ENCODE results near the gene EGF.
"Not testable (repeated sequence)": the region's sequence is repeated elsewhere in the genome, so short reads cannot be mapped to it uniquely, and the experiment has no call there.

EGF gene

DNA sequence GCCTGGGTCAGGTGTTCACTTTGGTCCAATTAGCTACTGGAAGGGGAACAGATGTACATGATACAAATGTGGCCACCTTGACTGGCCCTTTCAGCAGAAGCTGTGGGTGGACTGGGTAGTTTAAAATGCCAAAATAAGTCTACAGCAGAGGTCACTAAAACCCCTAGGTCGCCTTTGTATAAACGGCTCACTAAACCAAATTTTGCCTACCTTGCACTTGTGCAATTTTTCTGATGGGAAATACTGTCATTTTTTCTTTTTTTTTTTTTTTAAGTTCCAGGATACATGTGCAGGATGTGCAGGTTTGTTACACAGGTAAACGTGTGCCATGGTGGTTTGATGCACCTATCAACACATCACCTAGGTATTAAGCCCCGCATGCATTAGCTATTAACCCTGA lies 109.8 kb downstream of the EGF start:
- DNase-seq (ENCODE audit: low read depth) = no peak
- H3K4me3 ChIP-seq (ENCODE audit: low read length) = no peak overlapping the region
- TF ChIP-seq CTCF (IDR thresholded peaks at IDR 0.05; ENCODE audit: insufficient read depth, low read depth, low read length, missing control alignments) = no peak

DNA sequence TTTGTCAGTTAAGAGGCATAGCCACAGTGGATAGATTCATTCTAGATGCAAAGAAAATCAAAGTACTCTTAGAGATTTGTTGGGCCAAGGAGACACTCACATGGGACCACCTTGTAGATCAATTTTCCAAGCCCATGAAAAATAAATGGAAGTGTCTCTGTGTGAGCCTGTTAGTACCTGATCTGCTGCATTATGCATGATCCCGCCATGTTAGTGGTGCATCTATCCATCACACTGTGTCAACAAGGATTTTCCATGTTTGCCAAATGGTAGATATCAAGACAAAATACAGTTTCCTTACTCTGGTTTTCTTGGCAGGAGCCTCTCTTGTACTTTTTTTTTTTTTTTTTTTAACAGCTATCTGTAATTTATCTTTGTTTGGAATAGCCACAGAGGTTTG lies 112.4 kb downstream of the EGF start:
- DNase-seq (ENCODE audit: low read depth) = no peak
- TF ChIP-seq CTCF (IDR thresholded peaks at IDR 0.05; ENCODE audit: insufficient read depth, low read depth, low read length, missing control alignments) = no peak
- H3K4me3 ChIP-seq (ENCODE audit: low read length) = no peak overlapping the region

- TF ChIP-seq CTCF (IDR thresholded peaks at IDR 0.05; ENCODE audit: insufficient read depth, low read depth, low read length, missing control alignments) = no peak
- no peak for DNase-seq (ENCODE audit: low read depth)
Observed at GRCh38 chr4:110025718-110026117, 113.0 kb downstream of the EGF start.

DNA sequence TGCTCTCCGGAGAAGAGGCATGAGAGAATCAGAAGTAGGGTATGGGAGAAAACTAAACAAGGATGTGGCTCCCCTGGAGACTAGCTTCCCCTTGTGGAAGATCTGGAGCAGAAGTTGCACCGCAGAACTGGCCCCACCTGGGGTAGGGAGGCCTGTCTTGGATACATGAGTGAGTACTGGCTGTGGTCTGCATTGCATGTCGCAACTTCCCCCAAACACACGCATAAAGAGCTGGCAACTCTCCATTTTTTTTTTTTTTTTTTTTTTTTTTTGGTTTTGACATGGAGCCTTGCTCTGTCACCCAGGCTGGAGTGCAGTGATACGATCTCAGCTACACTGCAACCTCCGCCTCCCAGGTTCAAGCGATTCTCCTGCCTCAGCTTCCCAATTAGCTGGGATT lies 119.9 kb downstream of the EGF start:
- H3K4me3 ChIP-seq (ENCODE audit: low read length) = no peak overlapping the region
- no peak for TF ChIP-seq CTCF (IDR thresholded peaks at IDR 0.05; ENCODE audit: insufficient read depth, low read depth, low read length, missing control alignments)
- no peak for DNase-seq (ENCODE audit: low read depth)

More at GRCh38 chr4:110025718-110026117, 113.0 kb downstream of the EGF start:
- H3K4me3 ChIP-seq (ENCODE audit: low read length) = no peak overlapping the region

DNA sequence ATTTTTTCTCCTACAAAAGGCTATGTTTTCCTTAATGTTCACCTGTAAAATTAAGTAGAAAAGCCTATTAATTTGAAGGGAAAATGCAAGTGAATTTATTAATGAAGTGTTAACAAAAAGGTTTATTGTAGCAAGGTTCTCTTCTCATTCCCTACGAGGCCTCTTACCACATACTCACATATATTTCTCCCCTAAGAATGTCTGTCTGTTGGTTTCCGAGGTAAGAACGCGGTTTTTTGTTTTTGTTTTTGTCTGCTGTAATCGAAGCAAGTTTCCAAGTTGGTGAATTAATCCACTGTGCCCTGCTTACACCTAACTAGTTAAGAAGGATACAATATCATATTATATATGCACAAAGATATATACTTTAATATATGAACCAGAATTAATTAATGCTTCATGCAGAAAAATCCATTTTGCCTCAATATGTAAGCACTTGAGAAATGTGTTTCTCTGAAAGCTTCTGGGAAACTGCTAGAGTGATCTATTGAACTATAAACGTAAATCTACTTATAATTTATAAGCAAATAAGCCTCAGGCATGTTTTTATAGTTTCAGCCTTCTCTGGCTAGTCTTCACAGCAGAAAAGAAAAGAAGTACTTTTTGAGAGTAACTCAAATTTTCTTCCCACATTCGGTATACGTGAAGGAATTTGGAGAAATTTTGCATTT lies 120.8 kb downstream of the EGF start:
- H3K4me3 ChIP-seq (ENCODE audit: low read length) = no peak overlapping the region
- no peak for DNase-seq (ENCODE audit: low read depth)
- no peak for TF ChIP-seq CTCF (IDR thresholded peaks at IDR 0.05; ENCODE audit: insufficient read depth, low read depth, low read length, missing control alignments)

- DNase-seq (ENCODE audit: low read depth) = no peak
- TF ChIP-seq CTCF (IDR thresholded peaks at IDR 0.05; ENCODE audit: insufficient read depth, low read depth, low read length, missing control alignments) = no peak
- no peak overlapping the region for H3K4me3 ChIP-seq (ENCODE audit: low read length)
Observed at GRCh38 chr4:110034026-110034393, 121.3 kb downstream of the EGF start.

GRCh38 chr4:110039164-110039563 lies 126.5 kb downstream of the EGF start:
- not testable (repeated sequence) for H3K4me3 ChIP-seq (ENCODE audit: low read length); DNase-seq (ENCODE audit: low read depth)

All from epithelial cell of esophagus (primary cell).